TTC549 (cell line): ENCODE data around the gene RRAGA.
"Not testable (repeated sequence)": the region's sequence is repeated elsewhere in the genome, so short reads cannot be mapped to it uniquely, and the experiment has no call there.

Source experiments
- FAIRE-seq: peaks from 2 replicates; lab custom pipeline; 2012; peaks lifted over from hg19 to GRCh38; lab: Jason Lieb, UNC

The RRAGA gene

DNA sequence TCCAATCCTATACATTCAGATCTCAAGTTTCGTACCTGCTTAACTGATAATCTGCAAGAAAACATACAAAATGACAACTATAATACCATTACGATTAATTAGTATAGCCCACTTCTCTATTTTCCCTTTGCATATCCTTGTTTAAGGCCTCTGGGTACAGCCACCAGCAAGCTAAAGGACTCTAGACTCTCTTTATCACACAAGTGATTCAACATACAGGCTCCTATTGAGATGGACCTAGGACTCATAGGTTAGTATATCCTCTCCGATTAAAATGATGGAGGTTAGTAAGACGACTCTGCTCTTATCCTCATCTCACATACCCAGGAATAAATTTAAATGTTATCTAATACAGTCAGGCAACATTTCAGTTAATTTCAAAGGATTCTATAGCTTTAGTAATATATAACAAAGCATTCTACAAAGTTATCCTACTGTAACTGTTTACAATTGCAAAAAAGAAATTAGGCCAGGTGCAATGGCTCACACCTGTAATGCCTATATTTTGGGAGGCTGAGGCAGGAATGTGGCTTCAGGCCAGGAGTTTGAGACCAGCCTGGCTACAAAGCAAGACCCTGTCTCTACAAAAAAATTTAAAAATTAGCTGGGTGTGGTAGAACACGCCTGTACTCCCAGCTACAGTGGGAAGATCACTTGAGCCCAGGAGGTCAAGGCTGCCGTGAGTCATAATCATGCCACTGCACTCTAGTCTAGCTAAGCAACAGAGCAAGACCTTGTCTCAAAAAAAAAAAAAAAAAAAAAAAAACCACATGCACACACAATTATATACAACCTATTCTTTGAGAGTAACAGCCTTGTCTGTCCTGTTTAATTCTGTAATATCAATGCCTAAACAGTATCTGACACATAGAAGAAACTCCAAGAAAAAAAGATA is 38.1 kb downstream of the RRAGA start:
- no peak for FAIRE-seq

DNA sequence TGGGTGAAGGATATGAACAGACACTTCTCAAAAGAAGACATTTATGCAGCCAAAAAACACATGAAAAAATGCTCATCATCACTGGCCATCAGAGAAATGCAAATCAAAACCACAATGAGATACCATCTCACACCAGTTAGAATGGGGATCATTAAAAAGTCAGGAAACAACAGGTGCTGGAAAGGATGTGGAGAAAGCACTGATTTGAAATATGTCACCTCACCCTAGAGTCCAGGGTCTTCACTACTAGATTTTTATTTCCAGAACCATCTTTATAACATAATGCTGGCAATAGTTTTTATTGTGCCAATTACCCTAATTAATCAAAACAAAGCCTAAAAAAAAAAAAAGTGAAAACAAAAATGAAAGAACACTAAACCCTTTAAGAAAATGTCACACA is 48.2 kb downstream of the RRAGA start:
- not testable (repeated sequence) for FAIRE-seq
